Lower lobe of right lung (tissue), 2 donors: ENCODE measurements around the gene ROBO1. TPM values are rescaled to one million over a fixed set of nuclear protein-coding genes. Genes with fewer than 3 reads are reported as not detected.

ENCODE experiments used
- ATAC-seq, 2 donors: fragments of 200-7000 bp; cut with Tn5 transposase; one replicate each; pipeline ENCODE4 v1.9.1; 2020 to 2022; ENCODE audit warnings: mild to moderate bottlenecking in 2 of 2, moderate library complexity in 2 of 2
- DNase-seq: peaks from one replicate; pipeline ENCODE4 v3.0.0-alpha.2; 2020
- H3K27ac ChIP-seq: fragments of 200-600 bp; one replicate; pipeline ENCODE4 v1.8.0; 2022
- H3K27me3 ChIP-seq: fragments of 200-600 bp; one replicate; pipeline ENCODE4 v1.8.0; 2022; ENCODE audit warnings: low read depth
- H3K36me3 ChIP-seq: fragments of 200-600 bp; one replicate; pipeline ENCODE4 v1.8.0; 2022; ENCODE audit warnings: mild to moderate bottlenecking
- H3K4me1 ChIP-seq: fragments of 200-600 bp; one replicate; pipeline ENCODE4 v1.8.0; 2022
- H3K4me3 ChIP-seq: fragments of 200-600 bp; one replicate; pipeline ENCODE4 v1.8.0; 2022; ENCODE audit warnings: mild to moderate bottlenecking
- H3K9me3 ChIP-seq: fragments of 200-600 bp; one replicate; pipeline ENCODE4 v1.8.0; 2022
- CTCF ChIP-seq: fragments of 200-600 bp; IDR thresholded peaks from one replicate; pipeline ENCODE4 v1.8.0; 2022; ENCODE audit warnings: antibody characterized with exemption, mild to moderate bottlenecking
- intact Hi-C: fragments of 100-400 bp; cut with DNase I; formaldehyde crosslinking; loops from one replicate; pipeline ENCODE4 v1.11.0; 2022
- total RNA-seq: library from RNA; stranded (reverse); fragmentation: NEBNext Ultra II Directional; extraction: Animal tissue kit (Norgen Biotek cat#: 25700); gene quantifications from one replicate; pipeline ENCODE4 v1.2.1, GENCODE V29; 2021
- donor health status: DM: no; HTN: yes; CAD: no; lungs with severe emphysema.

The ROBO1 gene
- total RNA-seq, 1 donor from 2014 or later, result 14.8 TPM

- TF ChIP-seq CTCF, result no peak
- Histone ChIP-seq H3K36me3 (no peaks in the 10 kb centered on the region), H3K9me3 (no peaks in the 10 kb centered on the region), H3K27me3 (no peaks in the 10 kb centered on the region), H3K27ac (no peak overlapping the region), H3K4me1 (no peaks in the 10 kb centered on the region), H3K4me3 (no peak overlapping the region)
- intact Hi-C loops, result no loop called here
- DNase-seq (no peak), ATAC-seq (no peak)
Measured at GRCh38 chr3:79063624-79064023, 704.2 kb downstream of the ROBO1 start.

GRCh38 chr3:79057756-79058155 is 710.0 kb downstream of the ROBO1 start:
- peaks cover 5% of the 10 kb centered on the region for H3K9me3 ChIP-seq
- ATAC-seq, result no peak
- intact Hi-C loops, result no loop called here
- H3K36me3 ChIP-seq, result no peaks in the 10 kb centered on the region
- TF ChIP-seq CTCF, result no peak
- no peak for DNase-seq
- no peaks in the 10 kb centered on the region for H3K27me3 ChIP-seq
- no peaks in the 10 kb centered on the region for H3K4me1 ChIP-seq
- H3K4me3 ChIP-seq, result no peak overlapping the region
- H3K27ac ChIP-seq, result no peak overlapping the region

GRCh38 chr3:79056498-79056897 is 711.3 kb downstream of the ROBO1 start:
- H3K27me3 ChIP-seq, result no peaks in the 10 kb centered on the region
- no peak for TF ChIP-seq CTCF
- intact Hi-C loops, result no loop called here
- ATAC-seq (no peak), DNase-seq (no peak)
- peaks cover 10% of the 10 kb centered on the region for H3K9me3 ChIP-seq
- H3K4me3 ChIP-seq, result no peak overlapping the region
- no peaks in the 10 kb centered on the region for H3K36me3 ChIP-seq
- H3K4me1 ChIP-seq, result no peaks in the 10 kb centered on the region
- no peak overlapping the region for H3K27ac ChIP-seq

GRCh38 chr3:79052054-79052681 is 715.6 kb downstream of the ROBO1 start:
- no peak for TF ChIP-seq CTCF
- no peak for DNase-seq
- no peak for ATAC-seq
- H3K4me1 ChIP-seq, result no peaks in the 10 kb centered on the region
- no peaks in the 10 kb centered on the region for H3K36me3 ChIP-seq
- no peaks in the 10 kb centered on the region for H3K27me3 ChIP-seq
- H3K9me3 ChIP-seq, result peaks cover 18% of the 10 kb centered on the region
- H3K27ac ChIP-seq, result no peak overlapping the region
- H3K4me3 ChIP-seq, result no peak overlapping the region
- intact Hi-C loops, result no loop called here

- DNase-seq, result no peak
- intact Hi-C loops, result no loop called here
- Histone ChIP-seq H3K9me3 (peaks cover 14% of the 10 kb centered on the region), H3K27ac (no peak overlapping the region), H3K27me3 (no peaks in the 10 kb centered on the region), H3K4me3 (no peak overlapping the region), H3K36me3 (no peaks in the 10 kb centered on the region), H3K4me1 (no peaks in the 10 kb centered on the region)
- no peak for TF ChIP-seq CTCF
- ATAC-seq, result no peak
Measured at GRCh38 chr3:79047581-79047980, 720.2 kb downstream of the ROBO1 start.
